Trophoblast cell (in vitro differentiated cells and primary cell): Measurements from ENCODE around the gene MAML2.

Source experiments
- DNase-seq, 2 donors: peaks; one replicate each; pipeline ENCODE4 v3.0.0-alpha.2; 2016
- H2AFZ ChIP-seq: 2 replicates; pipeline ENCODE4 v1.6.1; 2013; ENCODE audit warnings: low read length, moderate library complexity, mild to moderate bottlenecking; ENCODE audit not compliant: insufficient read depth, poor library complexity
- H2AK5ac ChIP-seq: 2 replicates; pipeline ENCODE4 v1.6.1; 2013; ENCODE audit warnings: mild to moderate bottlenecking, low read length
- H2BK120ac ChIP-seq: 2 replicates; pipeline ENCODE4 v1.6.1; 2013; ENCODE audit warnings: low read length, mild to moderate bottlenecking, moderate library complexity; ENCODE audit not compliant: insufficient read depth, poor library complexity
- H2BK12ac ChIP-seq: 2 replicates; pipeline ENCODE4 v1.6.1; 2013; ENCODE audit warnings: mild to moderate bottlenecking, low read length, moderate library complexity
- H2BK5ac ChIP-seq: 2 replicates; pipeline ENCODE4 v1.6.1; 2013; ENCODE audit warnings: low read length, low read depth, moderate library complexity, mild to moderate bottlenecking; ENCODE audit not compliant: poor library complexity
- H3K14ac ChIP-seq: 2 replicates; pipeline ENCODE4 v1.6.1; 2013; ENCODE audit warnings: mild to moderate bottlenecking, low read length
- H3K18ac ChIP-seq: 2 replicates; pipeline ENCODE4 v1.6.1; 2013; ENCODE audit warnings: mild to moderate bottlenecking, low read length
- H3K23ac ChIP-seq: 2 replicates; pipeline ENCODE4 v1.6.1; 2013; ENCODE audit warnings: low read length
- H3K27ac ChIP-seq: 2 replicates; pipeline ENCODE4 v1.5.1; 2013; ENCODE audit warnings: low read depth, mild to moderate bottlenecking, inconsistent platforms, low read length, moderate library complexity
- H3K27me3 ChIP-seq: 2 replicates; pipeline ENCODE4 v1.6.1; 2013; ENCODE audit warnings: inconsistent platforms, mild to moderate bottlenecking, low read length, moderate library complexity; ENCODE audit not compliant: insufficient read depth
- H3K36me3 ChIP-seq, 2 experiments: 1 replicate in 1 of 2; 2 replicates in 1 of 2; pipeline ENCODE4 v1.6.1; 2013; ENCODE audit warnings: low read length in 2 of 2, mild to moderate bottlenecking in 2 of 2, moderate library complexity in 1 of 2; ENCODE audit not compliant: insufficient read depth in 2 of 2, control insufficient read depth in 1 of 2
- H3K4ac ChIP-seq: 2 replicates; pipeline ENCODE4 v1.6.1; 2013; ENCODE audit warnings: low read depth, mild to moderate bottlenecking, low read length, moderate library complexity
- H3K4me1 ChIP-seq, 2 experiments: 1 replicate in 1 of 2; 2 replicates in 1 of 2; pipeline ENCODE4 v1.6.1; 2013; ENCODE audit warnings: low read length in 2 of 2, mild to moderate bottlenecking in 2 of 2, moderate library complexity in 1 of 2; ENCODE audit not compliant: insufficient read depth in 2 of 2, control insufficient read depth in 1 of 2
- H3K4me2 ChIP-seq: 2 replicates; pipeline ENCODE4 v1.6.1; 2013; ENCODE audit warnings: inconsistent platforms, mild to moderate bottlenecking, low read length, moderate library complexity
- H3K4me3 ChIP-seq: 2 replicates; pipeline ENCODE4 v1.5.1; 2013; ENCODE audit warnings: mild to moderate bottlenecking, low read depth, low read length, inconsistent platforms
- H3K79me1 ChIP-seq: one replicate; pipeline ENCODE4 v1.6.1; 2013; ENCODE audit warnings: low read length
- H3K79me2 ChIP-seq: 2 replicates; pipeline ENCODE4 v1.6.1; 2013; ENCODE audit warnings: low read length, mild to moderate bottlenecking; ENCODE audit not compliant: control insufficient read depth, insufficient read depth, poor library complexity
- H3K9ac ChIP-seq: 2 replicates; pipeline ENCODE4 v1.6.1; 2013; ENCODE audit warnings: mild to moderate bottlenecking, low read length
- H3K9me3 ChIP-seq: 2 replicates; pipeline ENCODE4 v1.6.1; 2013; ENCODE audit warnings: low read depth, mild to moderate bottlenecking, control low read depth, inconsistent platforms, low read length; ENCODE audit not compliant: insufficient read depth
- H4K12ac ChIP-seq: 2 replicates; pipeline ENCODE4 v1.6.1; 2013; ENCODE audit warnings: low read depth, mild to moderate bottlenecking, low read length, moderate library complexity
- H4K8ac ChIP-seq: 2 replicates; pipeline ENCODE4 v1.6.1; 2013; ENCODE audit warnings: low read depth, mild to moderate bottlenecking, low read length, moderate library complexity
- H4K91ac ChIP-seq: one replicate; pipeline ENCODE4 v1.6.1; 2013; ENCODE audit warnings: low read depth, mild to moderate bottlenecking, low read length, moderate library complexity
- WGBS: extraction: QIAGEN DNeasy Blood & Tissue Kit; methylation state at CpG from one replicate; pipeline ENCODE4 v1.1.7; 2013; ENCODE audit warnings: missing lambda C conversion rate; ENCODE audit not compliant: insufficient read length, insufficient coverage; ENCODE audit errors: extremely low coverage; 5-methylcytosine and 5-hydroxymethylcytosine counted together

The MAML2 gene

DNA sequence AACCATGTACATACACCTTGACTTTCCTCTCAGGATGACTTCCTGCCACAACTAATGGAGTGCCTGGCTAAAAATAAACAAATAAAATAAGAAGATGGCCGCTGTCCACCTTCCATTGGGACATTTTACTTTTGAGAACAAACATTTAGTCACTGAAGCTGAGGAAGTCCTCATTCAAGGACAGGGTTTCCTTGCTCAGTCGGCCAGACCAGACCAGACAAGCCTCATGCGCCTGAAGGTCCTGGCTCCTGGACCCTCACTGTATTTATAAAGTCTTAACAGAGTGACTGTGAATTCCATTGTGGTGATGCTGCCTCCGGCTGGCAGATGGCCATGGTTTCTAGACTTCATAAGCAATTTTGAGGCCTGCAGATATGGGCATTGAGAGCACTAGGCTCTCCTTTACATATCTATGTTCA, 114.5 kb downstream of the MAML2 start:
- no CpG with 5 or more reads among the region's 4 CpGs for WGBS
- Histone ChIP-seq H2BK12ac (no peak overlapping the region), H2BK120ac (peak overlapping the region; percentile 99), H3K14ac (peak overlapping the region; percentile 98), H4K8ac (no peak overlapping the region), H3K27ac (peak overlapping the region; percentile 97), H3K79me2 (peaks cover 9% of the 10 kb centered on the region), H3K9me3 (no peaks in the 10 kb centered on the region), H3K18ac (no peak overlapping the region), H3K23ac (no peak overlapping the region), H3K4me2 (no peak overlapping the region), H3K36me3 (peaks cover 1 to 5% of the 10 kb centered on the region in 2 experiments), H2BK5ac (peak overlapping the region; percentile 98), H3K4me3 (no peak overlapping the region), H3K9ac (no peak overlapping the region), H3K79me1 (peaks cover 28% of the 10 kb centered on the region), H2AK5ac (no peak overlapping the region), H4K12ac (no peak overlapping the region), H3K27me3 (no peaks in the 10 kb centered on the region), H2AFZ (no peak overlapping the region), H4K91ac (peak overlapping the region; percentile 99), H3K4ac (no peak overlapping the region), H3K4me1 (peaks cover 7 to 14% of the 10 kb centered on the region in 2 experiments)
- DNase-seq = peak; percentile 78 to 82

DNA sequence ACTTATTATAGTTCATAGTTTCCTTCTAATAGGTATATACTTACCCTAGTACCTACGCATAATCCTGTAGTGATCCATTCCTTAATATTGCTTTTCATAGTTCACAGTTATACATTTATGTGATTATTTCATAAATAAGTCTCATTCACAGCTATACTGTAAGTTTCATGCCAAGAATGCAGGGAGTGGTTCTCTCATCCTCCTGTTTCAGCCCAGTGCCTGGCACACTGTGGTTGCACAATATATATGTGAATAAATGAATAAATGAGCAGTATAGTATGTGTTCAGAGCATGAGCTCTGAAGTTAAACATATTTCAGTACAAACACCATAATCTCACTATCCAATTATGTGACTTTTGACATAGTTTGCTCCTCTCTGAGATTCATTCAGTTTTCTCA, 115.8 kb downstream of the MAML2 start:
- Histone ChIP-seq H2BK5ac (peak overlapping the region; percentile 78), H4K12ac (no peak overlapping the region), H3K14ac (peak overlapping the region; percentile 64), H2BK120ac (peak overlapping the region; percentile 75), H4K91ac (peak overlapping the region; percentile 72), H3K9me3 (no peaks in the 10 kb centered on the region), H3K36me3 (peaks cover 0 to 3% of the 10 kb centered on the region in 2 experiments), H3K79me2 (peaks cover 9% of the 10 kb centered on the region), H4K8ac (no peak overlapping the region), H2AK5ac (peak overlapping the region; percentile 65), H3K27me3 (no peaks in the 10 kb centered on the region), H3K18ac (no peak overlapping the region), H3K9ac (no peak overlapping the region), H3K4ac (peak overlapping the region; percentile 42), H3K79me1 (peaks cover 28% of the 10 kb centered on the region), H2BK12ac (no peak overlapping the region), H2AFZ (no peak overlapping the region), H3K4me3 (no peak overlapping the region), H3K4me2 (no peak overlapping the region), H3K27ac (peak overlapping the region; percentile 53), H3K23ac (no peak overlapping the region), H3K4me1 (peaks cover 8 to 17% of the 10 kb centered on the region in 2 experiments)
- WGBS = no CpG with 5 or more reads among the region's 1 CpG
- no peak for DNase-seq

DNA sequence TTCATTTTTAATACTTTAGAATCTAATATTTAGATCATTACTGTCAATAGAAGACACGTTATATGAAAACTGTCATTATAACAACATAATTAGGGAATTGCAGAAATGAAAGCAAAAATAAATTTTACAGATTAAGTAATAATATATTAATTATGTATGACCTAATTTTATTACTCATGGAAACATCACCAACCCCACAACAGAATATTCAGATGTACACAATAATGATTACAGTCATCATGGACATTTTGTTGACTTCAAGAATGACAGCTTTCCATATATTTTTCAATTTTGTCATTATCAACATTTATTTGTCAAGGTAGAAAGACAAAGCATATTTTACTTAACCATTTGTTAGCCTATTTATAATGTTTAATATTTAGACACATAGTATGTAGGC, 119.9 kb downstream of the MAML2 start:
- Histone ChIP-seq H3K4ac (no peak overlapping the region), H4K91ac (no peak overlapping the region), H3K27me3 (no peaks in the 10 kb centered on the region), H4K8ac (no peak overlapping the region), H4K12ac (no peak overlapping the region), H2BK5ac (no peak overlapping the region), H3K23ac (no peak overlapping the region), H3K9ac (no peak overlapping the region), H3K79me2 (peaks cover 10% of the 10 kb centered on the region), H2AFZ (no peak overlapping the region), H2BK12ac (no peak overlapping the region), H3K27ac (no peak overlapping the region), H3K79me1 (peaks cover 39% of the 10 kb centered on the region), H3K4me1 (peaks cover 14 to 28% of the 10 kb centered on the region in 2 experiments), H2AK5ac (no peak overlapping the region), H3K18ac (no peak overlapping the region), H3K4me2 (no peak overlapping the region), H3K36me3 (peaks cover 0 to 3% of the 10 kb centered on the region in 2 experiments), H3K4me3 (no peak overlapping the region), H3K14ac (no peak overlapping the region), H3K9me3 (no peaks in the 10 kb centered on the region), H2BK120ac (no peak overlapping the region)
- no peak for DNase-seq
- WGBS = no CpG with 5 or more reads among the region's 1 CpG

DNA sequence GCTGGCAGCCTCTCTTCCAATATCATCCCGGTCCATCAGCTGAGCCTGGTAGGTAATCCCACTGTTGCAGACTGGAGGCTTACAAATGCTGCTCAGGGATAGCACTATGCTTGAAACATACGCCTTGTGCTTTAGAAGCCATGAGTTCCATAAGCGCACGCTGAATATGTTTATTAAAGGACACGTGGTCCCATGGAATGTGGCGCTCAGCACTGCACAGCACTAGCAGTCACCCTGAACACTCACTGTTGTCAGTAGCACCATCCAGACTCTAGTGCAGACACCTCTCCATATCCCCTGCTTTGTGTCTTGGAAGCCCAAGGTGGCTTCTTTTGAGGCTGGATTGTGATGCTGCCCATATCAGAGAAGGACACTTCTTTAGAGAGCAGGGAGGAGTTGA, 120.9 kb downstream of the MAML2 start:
- Histone ChIP-seq H3K9ac (no peak overlapping the region), H3K4me2 (no peak overlapping the region), H2AK5ac (no peak overlapping the region), H3K27me3 (no peaks in the 10 kb centered on the region), H3K79me2 (peaks cover 3% of the 10 kb centered on the region), H4K12ac (no peak overlapping the region), H3K79me1 (peaks cover 34% of the 10 kb centered on the region), H2BK120ac (peak overlapping the region; percentile 85), H3K4me1 (peaks cover 12 to 24% of the 10 kb centered on the region in 2 experiments), H3K27ac (peak overlapping the region; percentile 41), H2AFZ (peak overlapping the region; percentile 1), H4K91ac (peak overlapping the region; percentile 85), H3K9me3 (no peaks in the 10 kb centered on the region), H3K18ac (peak overlapping the region; percentile 52), H3K23ac (no peak overlapping the region), H2BK5ac (peak overlapping the region; percentile 81), H3K14ac (peak overlapping the region; percentile 88), H2BK12ac (peak overlapping the region; percentile 86), H3K4ac (peak overlapping the region; percentile 46), H3K4me3 (no peak overlapping the region), H3K36me3 (no peaks in the 10 kb centered on the region), H4K8ac (peak overlapping the region; percentile 18)
- no peak for DNase-seq
- no CpG with 5 or more reads among the region's 6 CpGs for WGBS
